ENCODE results near the gene DGCR2.
"Not testable (repeated sequence)": the region's sequence is repeated elsewhere in the genome, so short reads cannot be mapped to it uniquely, and the experiment has no call there.

The DGCR2 gene

GRCh38 chr22:19023931-19024330 lies 98.3 kb downstream of the DGCR2 start:
- DNase-seq = not testable (repeated sequence)

- DNase-seq = no peak
These were observed 99.5 kb downstream of the DGCR2 start for GRCh38 chr22:19022755-19023154.

GRCh38 chr22:19019679-19020032 lies 102.6 kb downstream of the DGCR2 start:
- DNase-seq = no peak

DNA sequence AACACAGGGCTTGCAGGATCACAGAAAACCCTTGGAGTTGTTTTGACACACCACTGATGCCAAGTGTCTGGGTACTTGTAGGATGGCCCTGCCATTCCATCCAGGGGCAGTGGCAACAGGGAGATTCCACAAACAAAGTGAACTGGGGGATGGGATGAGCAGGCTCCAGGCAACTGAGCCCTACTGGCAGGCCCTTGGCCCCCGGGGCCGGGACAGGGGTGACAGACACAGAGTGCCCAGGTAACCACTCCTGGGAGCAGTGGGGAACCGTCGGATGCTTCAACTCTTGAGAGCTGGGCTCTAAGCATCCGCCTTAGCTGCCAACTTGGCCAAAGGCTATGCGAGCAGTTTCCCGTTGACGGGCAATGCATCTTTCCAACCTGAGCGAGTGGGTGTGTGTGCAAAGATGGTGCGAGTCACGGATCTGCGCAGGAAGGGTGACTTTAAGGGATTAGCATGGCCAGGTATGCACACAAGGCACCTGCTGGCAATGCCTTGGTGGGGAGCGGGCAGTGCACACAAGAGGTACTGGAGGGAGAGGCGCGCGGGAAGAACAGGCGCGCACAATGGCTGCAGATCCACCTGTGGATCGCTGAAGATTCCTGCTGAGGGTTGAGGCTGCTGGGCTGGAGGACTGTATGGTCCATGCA lies 103.1 kb downstream of the DGCR2 start:
- no peak for DNase-seq

DNA sequence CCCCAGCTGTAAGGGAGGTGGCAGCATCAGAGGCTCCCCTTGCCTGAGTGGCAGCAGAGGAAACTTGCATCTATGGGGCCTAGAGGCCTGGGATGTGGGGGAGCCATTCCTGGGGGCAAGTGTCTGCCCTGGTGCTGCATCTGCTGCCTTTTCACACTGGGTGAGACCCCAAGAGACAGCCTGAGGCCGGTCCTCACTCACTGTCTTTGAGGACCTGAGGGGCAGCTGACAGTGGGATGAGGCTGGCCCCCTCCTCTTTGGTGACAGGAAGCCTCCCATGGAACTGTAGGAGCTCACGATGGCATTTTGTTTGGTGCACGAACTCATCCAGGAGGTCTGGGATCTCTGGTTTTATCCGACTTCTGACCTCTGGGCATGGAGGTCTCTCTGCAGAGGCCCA lies 104.0 kb downstream of the DGCR2 start:
- no peak for DNase-seq

DNA sequence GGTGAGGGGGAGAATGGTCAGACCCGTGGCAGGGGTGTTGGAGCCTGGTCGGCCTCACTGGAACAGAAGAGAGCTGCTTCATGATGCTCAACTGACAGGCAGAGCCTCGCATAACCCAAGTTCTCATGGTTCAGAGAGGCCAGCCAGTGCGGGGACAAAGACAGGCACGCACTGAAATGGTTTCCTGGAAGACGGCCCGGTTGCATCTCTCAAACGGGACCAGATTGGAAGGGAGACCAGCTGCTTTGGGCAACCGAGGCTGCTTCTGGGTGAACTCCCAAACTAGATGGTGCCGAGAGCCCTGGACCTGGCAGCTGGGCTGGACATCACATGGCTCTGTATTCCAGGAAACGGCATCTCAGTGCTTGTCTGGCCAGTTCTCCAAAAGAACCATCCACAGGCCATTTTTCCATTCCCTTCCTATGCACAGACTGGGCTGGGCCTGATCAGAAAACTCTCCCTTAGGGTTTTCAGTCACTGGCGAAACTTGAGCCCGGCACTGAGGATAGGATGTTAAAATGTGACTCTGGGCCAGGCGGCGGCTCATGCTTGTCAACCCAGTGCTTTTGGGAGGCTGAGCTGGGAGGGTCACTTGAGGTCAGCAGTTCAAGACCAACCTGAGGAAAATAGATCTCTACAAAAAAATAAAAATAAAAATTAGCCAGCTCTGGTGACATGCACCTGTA lies 106.0 kb downstream of the DGCR2 start:
- DNase-seq = no peak

- DNase-seq = no peak
These were observed 107.3 kb downstream of the DGCR2 start for GRCh38 chr22:19014886-19015285.

- not testable (repeated sequence) for DNase-seq
These were observed 108.2 kb downstream of the DGCR2 start for GRCh38 chr22:19013881-19014598.

- DNase-seq = not testable (repeated sequence)
These were observed 108.8 kb downstream of the DGCR2 start for GRCh38 chr22:19013411-19013810.

- no peak for DNase-seq
These were observed 109.8 kb downstream of the DGCR2 start for GRCh38 chr22:19012308-19012986.

DNA sequence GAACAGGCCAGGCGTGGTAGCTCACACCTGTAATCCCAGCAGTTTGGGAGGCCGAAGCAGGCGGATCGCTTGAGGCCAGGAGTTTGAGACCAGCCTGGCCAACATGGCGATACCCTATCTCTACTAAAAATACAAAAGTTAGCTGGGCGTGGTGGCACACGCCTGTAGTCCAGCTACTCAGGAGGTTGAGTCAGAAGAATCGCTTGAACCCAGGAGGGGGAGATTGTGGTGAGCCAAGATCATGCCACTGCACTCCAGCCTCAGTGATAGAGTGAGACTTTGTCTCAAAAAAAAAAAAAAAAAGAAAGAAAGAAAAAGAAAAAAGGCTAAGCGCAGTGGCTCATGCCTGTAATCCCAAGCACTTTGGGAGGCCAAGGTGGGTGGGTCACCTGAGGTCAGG lies 110.6 kb downstream of the DGCR2 start:
- DNase-seq = not testable (repeated sequence)

GRCh38 chr22:19011075-19011474 lies 111.1 kb downstream of the DGCR2 start:
- DNase-seq = no peak

DNA sequence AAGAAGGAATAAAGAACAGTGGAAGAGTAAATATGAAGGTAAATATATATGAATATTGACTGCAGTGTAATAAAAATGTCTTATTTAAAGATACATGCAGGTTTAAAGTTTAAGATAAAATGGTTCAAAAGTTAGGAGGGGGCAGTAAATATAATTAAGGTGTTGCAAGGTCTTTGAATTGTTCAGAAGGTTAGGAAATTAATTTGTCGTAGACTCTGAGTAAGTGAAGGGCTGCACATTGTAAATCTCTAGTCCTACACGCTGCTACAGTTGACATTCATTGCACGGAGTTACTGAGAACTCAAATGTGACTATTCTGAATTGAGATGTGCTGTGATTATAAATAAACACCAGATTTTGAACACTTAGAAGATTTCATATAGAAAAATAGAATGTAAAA lies 116.3 kb downstream of the DGCR2 start:
- DNase-seq = no peak

DNA sequence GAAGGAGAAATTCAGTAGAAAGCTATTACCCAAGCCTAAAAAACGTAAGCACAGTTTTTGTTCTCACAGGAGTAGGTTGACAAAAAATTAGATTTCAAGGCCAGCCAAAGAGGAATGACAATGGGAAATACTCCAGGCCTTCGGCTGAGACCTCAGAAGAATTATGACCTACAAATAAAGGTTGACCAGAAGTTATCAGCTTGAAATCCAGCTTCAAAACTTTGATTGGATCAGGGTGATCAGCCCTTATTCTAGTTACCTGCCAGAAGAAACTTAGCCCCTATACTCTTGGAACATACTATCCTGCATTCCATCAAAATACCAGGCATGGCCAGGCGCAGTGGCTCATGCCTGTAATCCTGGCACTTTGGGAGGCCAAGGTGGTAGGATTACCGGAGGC lies 117.7 kb downstream of the DGCR2 start:
- DNase-seq = no peak

- no peak for DNase-seq
These were observed 118.7 kb downstream of the DGCR2 start for GRCh38 chr22:19003508-19003907.

- no peak for DNase-seq
These were observed 119.6 kb downstream of the DGCR2 start for GRCh38 chr22:19002684-19003038.

GRCh38 chr22:19001204-19001603 lies 121.0 kb downstream of the DGCR2 start:
- no peak for DNase-seq

DNA sequence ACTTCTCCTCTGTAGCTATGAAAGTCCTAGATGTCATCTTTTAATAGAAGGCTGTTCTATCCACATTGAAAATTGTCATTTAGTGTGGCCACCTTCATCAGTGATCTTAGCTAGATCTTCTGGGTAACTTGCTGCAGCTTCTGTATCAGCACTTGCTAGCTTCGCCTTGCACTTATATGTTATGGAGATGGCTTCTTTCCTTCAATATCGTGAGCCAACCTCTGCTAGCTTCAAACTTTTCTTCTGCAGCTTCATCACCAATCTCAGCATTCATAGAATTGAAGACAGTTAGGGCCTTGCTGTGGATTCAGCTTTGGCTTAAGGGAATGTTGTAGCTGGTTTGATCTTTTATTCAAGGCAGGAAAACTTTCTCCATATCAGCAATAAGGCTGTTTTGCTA lies 122.1 kb downstream of the DGCR2 start:
- DNase-seq = not testable (repeated sequence)

- DNase-seq = no peak
These were observed 122.8 kb downstream of the DGCR2 start for GRCh38 chr22:18999416-18999815.

GRCh38 chr22:18999008-18999407 lies 123.2 kb downstream of the DGCR2 start:
- DNase-seq = no peak

GRCh38 chr22:18997925-18998315 lies 124.3 kb downstream of the DGCR2 start:
- no peak for DNase-seq

DNA sequence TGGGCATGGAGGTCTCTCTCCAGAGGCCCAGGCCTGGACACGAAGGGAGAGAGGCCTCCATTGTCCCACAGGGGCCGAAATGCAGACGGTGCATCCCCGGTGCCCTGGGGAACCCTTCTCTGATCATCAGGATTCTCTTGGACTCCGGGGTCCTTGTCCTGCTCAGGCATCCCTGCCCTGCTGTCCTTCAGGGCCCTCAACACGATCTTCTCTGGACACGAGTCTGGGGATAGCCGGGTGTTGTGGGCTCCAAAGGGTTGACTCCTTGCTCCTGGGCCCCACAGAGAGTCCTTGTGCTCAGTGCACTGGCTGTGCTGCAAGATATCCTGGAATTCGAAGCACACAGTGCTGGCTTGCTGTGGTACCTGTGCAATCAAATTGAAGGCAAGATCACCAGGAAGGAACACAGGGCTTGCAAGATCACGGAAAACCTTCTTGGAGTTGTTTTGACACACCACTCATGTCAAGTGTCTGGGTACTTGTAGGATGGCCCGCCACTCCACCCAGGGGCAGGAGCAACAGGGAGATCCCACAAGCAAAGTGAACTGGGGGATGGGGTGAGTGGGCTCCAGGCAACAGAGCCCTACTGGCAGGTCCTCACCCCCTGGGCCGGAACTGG lies 124.8 kb downstream of the DGCR2 start:
- no peak for DNase-seq

DNA sequence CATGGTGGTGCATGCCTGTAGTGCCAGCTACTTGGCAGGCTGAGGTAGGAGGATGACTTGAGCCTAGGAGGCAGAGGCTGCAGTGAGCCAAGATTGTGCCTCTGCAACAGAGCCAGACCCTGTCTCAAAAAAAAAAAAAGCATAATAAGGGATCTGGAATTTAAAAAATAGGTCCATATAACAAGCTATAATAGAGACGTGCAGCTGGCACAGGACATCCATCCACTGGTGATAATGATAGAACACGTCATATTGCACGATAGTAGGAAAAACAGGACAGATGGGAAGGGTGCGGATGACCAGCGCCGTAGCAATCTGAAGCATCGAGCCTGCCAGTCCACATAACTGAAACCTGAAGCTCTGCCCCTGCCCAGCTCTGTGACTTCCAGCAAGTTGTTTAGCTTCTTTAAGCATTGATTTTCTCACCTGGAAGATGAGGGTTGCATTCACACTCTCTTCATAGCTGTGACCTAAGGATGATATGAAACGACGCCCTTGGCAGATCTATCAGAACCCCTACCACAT lies 125.8 kb downstream of the DGCR2 start:
- no peak for DNase-seq

Data from SHP77 (cell line).